ENCODE results near the gene CDKL2. TPM values are rescaled to one million over a fixed set of nuclear protein-coding genes. Genes with fewer than 3 reads are reported as not detected.
"Not testable (repeated sequence)": the region's sequence is repeated elsewhere in the genome, so short reads cannot be mapped to it uniquely, and the experiment has no call there.

Gene CDKL2
- total and polyA plus RNA-seq, 8 donors, result 0.19 to 11.6 (median 0.52) TPM; not detected in 2

DNA sequence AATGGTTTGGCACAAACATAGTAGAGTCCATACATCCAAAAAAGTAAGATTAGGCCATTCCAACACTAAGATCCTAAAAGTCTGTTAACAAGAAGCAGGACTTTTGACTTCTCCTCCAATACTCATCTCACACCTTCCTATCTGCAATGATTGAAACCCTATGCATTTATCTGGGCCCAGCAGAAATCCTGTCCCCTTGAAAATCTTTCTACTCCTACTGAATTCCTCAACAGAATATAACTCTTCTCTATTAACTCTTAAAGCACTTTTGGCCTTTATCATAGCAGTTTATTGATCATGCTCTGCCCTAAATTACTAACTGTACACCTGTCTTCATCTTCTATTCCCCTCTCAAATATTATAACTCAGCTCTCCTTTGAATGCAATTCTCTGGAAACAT is 38.3 kb upstream of the CDKL2 start:
- Histone ChIP-seq H3K4me1 (peaks cover 0 to 83% (median 51%) of the 10 kb centered on the region in 4 donors), H3K27ac (no peak overlapping the region), H3K9me3 (no peaks in the 10 kb centered on the region), H3K36me3 (no peaks in the 10 kb centered on the region), H3K4me3 (no peak overlapping the region), H3K27me3 (no peaks in the 10 kb centered on the region)
- TF ChIP-seq POLR2AphosphoS5 (IDR thresholded peaks at IDR 0.05) (no peak), EP300 (IDR thresholded peaks at IDR 0.05) (no peak)
- intact Hi-C loops (cut with DNase I; ENCODE audit: low total_unique reads), result no loop called here
- DNase-seq, result no peak

DNA sequence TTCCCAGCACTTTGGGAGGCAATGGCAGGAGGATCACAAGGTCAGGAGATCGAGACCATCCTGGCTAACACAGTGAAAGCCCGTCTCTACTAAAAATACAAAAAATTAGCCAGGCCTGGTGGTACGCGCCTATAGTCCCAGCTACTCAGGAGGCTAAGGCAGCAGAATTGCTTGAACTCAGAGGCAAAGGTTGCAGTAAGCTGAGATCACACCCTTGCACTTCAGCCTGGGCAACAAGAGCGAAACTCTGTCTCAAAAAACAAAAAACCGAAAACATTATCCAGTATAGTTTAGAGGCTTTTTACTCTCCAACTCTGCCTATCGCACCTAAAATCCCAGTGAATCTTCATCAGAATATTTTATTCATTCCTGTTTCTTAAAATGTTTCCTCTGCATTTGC is 37.3 kb upstream of the CDKL2 start:
- H3K4me1 ChIP-seq, result peaks cover 0 to 83% (median 51%) of the 10 kb centered on the region in 4 donors
- H3K27ac ChIP-seq; H3K9me3 ChIP-seq; H3K27me3 ChIP-seq; intact Hi-C loops (cut with DNase I; ENCODE audit: low total_unique reads); H3K4me3 ChIP-seq; DNase-seq; H3K36me3 ChIP-seq: not testable (repeated sequence)
- 75 to 89% (median 86%) methylated on average over 7 of the region's 7 CpGs for WGBS, 5 donors

- DNase-seq, result no peak
- Histone ChIP-seq H3K36me3 (peaks cover under 1 to 7% (median 6%) of the 10 kb centered on the region in 4 donors), H3K4me1 (peaks cover 0 to 73% (median 50%) of the 10 kb centered on the region in 4 donors), H3K4me3 (no peak overlapping the region), H3K9me3 (no peaks in the 10 kb centered on the region), H3K27ac (no peak overlapping the region), H3K27me3 (no peaks in the 10 kb centered on the region)
- intact Hi-C loops (cut with DNase I; ENCODE audit: low total_unique reads), result no loop called here
- WGBS, 5 donors, result 66 to 79% (median 78%) methylated on average over 4 of the region's 4 CpGs
- TF ChIP-seq POLR2AphosphoS5 (IDR thresholded peaks at IDR 0.05), result no peak
- no peak for TF ChIP-seq POLR2A (IDR thresholded peaks at IDR 0.05)
- TF ChIP-seq CTCF (IDR thresholded peaks at IDR 0.05), result no peak
- TF ChIP-seq EP300 (IDR thresholded peaks at IDR 0.05), result no peak
Measured at GRCh38 chr4:75666299-75666698, 36.0 kb upstream of the CDKL2 start.

DNA sequence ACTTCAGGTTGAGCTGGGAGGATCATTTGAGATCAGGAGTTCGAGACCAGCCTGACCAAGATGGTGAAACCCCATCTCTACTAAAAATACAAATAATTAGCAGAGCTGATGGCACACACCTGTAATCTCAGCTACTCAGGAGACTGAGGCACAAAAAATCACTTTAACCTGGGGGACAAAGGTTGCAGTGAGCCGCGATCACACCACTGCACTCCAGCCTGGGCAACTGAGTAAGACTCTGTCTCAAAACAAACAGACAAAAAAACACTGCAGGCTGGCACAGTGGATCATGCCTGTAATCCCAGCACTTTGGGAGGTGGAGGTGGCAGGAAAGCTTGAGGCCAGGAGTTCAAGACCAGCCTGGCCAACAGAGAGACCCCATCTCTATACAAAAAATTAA is 34.3 kb upstream of the CDKL2 start:
- H3K9me3 ChIP-seq; DNase-seq; H3K4me3 ChIP-seq; intact Hi-C loops (cut with DNase I; ENCODE audit: low total_unique reads); H3K27me3 ChIP-seq; H3K27ac ChIP-seq: not testable (repeated sequence)
- Histone ChIP-seq H3K4me1 (peaks cover 6 to 70% (median 43%) of the 10 kb centered on the region in 4 donors), H3K36me3 (peaks cover 3 to 23% (median 15%) of the 10 kb centered on the region in 4 donors)
- 92 to 97% (median 95%) methylated on average over 3 of the region's 3 CpGs for WGBS, 5 donors

DNA sequence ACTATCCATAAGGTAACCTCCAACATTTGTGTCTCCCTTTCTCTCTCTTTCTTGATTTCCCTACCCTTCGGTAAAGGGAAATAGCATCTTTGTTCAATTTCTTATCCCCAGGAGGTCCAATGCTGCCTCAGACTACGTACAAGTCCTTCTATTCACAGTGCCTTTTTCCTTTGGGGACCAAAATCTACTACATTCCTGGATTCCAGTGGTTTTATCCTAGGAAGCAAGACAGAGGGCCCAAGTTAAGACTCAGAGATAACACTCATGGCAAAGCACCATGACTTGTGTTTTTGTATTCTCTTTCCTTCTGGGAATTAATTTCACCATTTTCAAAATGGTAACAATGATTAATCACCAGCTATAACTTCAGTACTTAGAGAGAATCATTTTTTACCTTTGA is 32.3 kb upstream of the CDKL2 start:
- no peak for DNase-seq
- no peak overlapping the region for H3K4me3 ChIP-seq
- peaks cover 15 to 39% (median 29%) of the 10 kb centered on the region in 4 donors for H3K36me3 ChIP-seq
- 87 to 99% (median 91%) methylated on average over 2 of the region's 2 CpGs for WGBS, 5 donors
- H3K27me3 ChIP-seq, result no peaks in the 10 kb centered on the region
- no peaks in the 10 kb centered on the region for H3K9me3 ChIP-seq
- H3K4me1 ChIP-seq, result peaks cover 5 to 63% (median 35%) of the 10 kb centered on the region in 4 donors
- TF ChIP-seq POLR2A (IDR thresholded peaks at IDR 0.05) (no peak), POLR2AphosphoS5 (IDR thresholded peaks at IDR 0.05) (no peak), EP300 (IDR thresholded peaks at IDR 0.05) (no peak)
- intact Hi-C loops (cut with DNase I; ENCODE audit: low total_unique reads), result no loop called here
- no peak overlapping the region for H3K27ac ChIP-seq

- 42 to 67% (median 62%) methylated on average over 2 of the region's 2 CpGs for WGBS, 5 donors
- Histone ChIP-seq H3K4me3 (no peak overlapping the region), H3K9me3 (no peaks in the 10 kb centered on the region), H3K4me1 (peaks cover 0 to 51% (median 27%) of the 10 kb centered on the region in 4 donors), H3K27ac (no peak overlapping the region), H3K27me3 (no peaks in the 10 kb centered on the region), H3K36me3 (peaks cover 15 to 60% (median 49%) of the 10 kb centered on the region in 4 donors)
- no peak for TF ChIP-seq POLR2AphosphoS5 (IDR thresholded peaks at IDR 0.05)
- no peak for TF ChIP-seq EP300 (IDR thresholded peaks at IDR 0.05)
- no peak for TF ChIP-seq POLR2A (IDR thresholded peaks at IDR 0.05)
- no peak for TF ChIP-seq CTCF (IDR thresholded peaks at IDR 0.05)
- intact Hi-C loops (cut with DNase I; ENCODE audit: low total_unique reads), result no loop called here
- no peak for DNase-seq
Measured at GRCh38 chr4:75660491-75660890, 30.2 kb upstream of the CDKL2 start.
